Smooth muscle cell (in vitro differentiated cells): Measurements from ENCODE around the gene ARHGAP36. TPM values are rescaled to one million over a fixed set of nuclear protein-coding genes. Genes with fewer than 3 reads are reported as not detected.

Experiments used
- DNase-seq: peaks from one replicate; lab custom pipeline; 2025; ENCODE audit not compliant: unreplicated experiment; lab: John Stamatoyannopoulos, UW
- H2AFZ ChIP-seq: fragments of 200-600 bp; sonication (generic); 2 replicates; pipeline ENCODE4 v1.6.0; 2016; ENCODE audit warnings: antibody characterized with exemption, low read depth, mild to moderate bottlenecking
- H3F3A ChIP-seq: fragments of 200-600 bp; sonication (generic); 2 replicates; pipeline ENCODE4 v1.6.0; 2017; ENCODE audit warnings: antibody characterized with exemption, low read depth
- H3K27ac ChIP-seq: fragments of 200-600 bp; sonication (generic); 2 replicates; pipeline ENCODE4 v1.5.1; 2016; ENCODE audit warnings: low read depth, mild to moderate bottlenecking
- H3K27me3 ChIP-seq: fragments of 200-600 bp; sonication (generic); 2 replicates; pipeline ENCODE4 v1.6.1; 2016; ENCODE audit warnings: low read depth, mild to moderate bottlenecking
- H3K36me3 ChIP-seq: fragments of 200-600 bp; sonication (generic); 2 replicates; pipeline ENCODE4 v1.5.1; 2016; ENCODE audit warnings: low read depth
- H3K4me1 ChIP-seq: fragments of 200-600 bp; sonication (generic); 2 replicates; pipeline ENCODE4 v1.5.1; 2016; ENCODE audit warnings: low read depth
- H3K4me2 ChIP-seq: fragments of 200-600 bp; sonication (generic); 2 replicates; pipeline ENCODE4 v1.6.0; 2016; ENCODE audit warnings: mild to moderate bottlenecking
- H3K4me3 ChIP-seq: fragments of 200-600 bp; sonication (generic); 2 replicates; pipeline ENCODE4 v1.5.1; 2016; ENCODE audit warnings: mild to moderate bottlenecking
- H3K79me2 ChIP-seq: fragments of 200-600 bp; sonication (generic); 2 replicates; pipeline ENCODE4 v1.6.0; 2016; ENCODE audit warnings: low read depth, mild to moderate bottlenecking
- H3K9ac ChIP-seq: fragments of 200-600 bp; sonication (generic); 2 replicates; pipeline ENCODE4 v1.6.0; 2016; ENCODE audit warnings: low read depth
- H3K9me3 ChIP-seq: fragments of 200-600 bp; sonication (generic); replicated peaks from 2 replicates; pipeline ENCODE4 v1.5.1; 2016; ENCODE audit warnings: low read depth
- H4K20me1 ChIP-seq: fragments of 200-600 bp; sonication (generic); 2 replicates; pipeline ENCODE4 v1.6.0; 2016; ENCODE audit warnings: low read depth
- CTCF ChIP-seq: fragments of 200-600 bp; sonication (generic); IDR thresholded peaks from 2 replicates; pipeline ENCODE4 v1.5.1; 2017; ENCODE audit warnings: borderline replicate concordance, mild to moderate bottlenecking, antibody characterized with exemption; ENCODE audit not compliant: insufficient read depth, poor library complexity, severe bottlenecking
- WGBS: methylation state at CpG from one replicate; pipeline ENCODE4 v1.1.7; 2016; ENCODE audit warnings: low lambda C conversion rate; 5-methylcytosine and 5-hydroxymethylcytosine counted together
- polyA plus RNA-seq: library from polyadenylated mRNA; unstranded; fragments of >200 nt; fragmentation: Nextera tagmentation; extraction: Ambion mirVana; gene quantifications from 2 replicates; pipeline ENCODE4 v1.2.1, GENCODE V29; 2016
- total RNA-seq: library from RNA; depleted of rRNA; stranded (reverse); fragments of >200 nt; gene quantifications from 2 replicates; pipeline ENCODE4 v1.2.3, GENCODE V29; 2014

The ARHGAP36 gene
- total and polyA plus RNA-seq, 2 experiments from 2014 or later, result not detected

- Histone ChIP-seq H3K4me1 (no peaks in the 10 kb centered on the region), H3K27ac (no peak overlapping the region), H3K9me3 (no peaks in the 10 kb centered on the region), H3K36me3 (no peaks in the 10 kb centered on the region), H3F3A (no peaks in the 10 kb centered on the region), H3K4me2 (no peak overlapping the region), H2AFZ (no peak overlapping the region), H3K79me2 (no peaks in the 10 kb centered on the region), H3K9ac (no peak overlapping the region), H4K20me1 (no peaks in the 10 kb centered on the region), H3K27me3 (peaks cover 69% of the 10 kb centered on the region), H3K4me3 (no peak overlapping the region)
- no peak for TF ChIP-seq CTCF
- WGBS, result 46% methylated on average over 4 of the region's 4 CpGs
- no peak for DNase-seq
Observed at GRCh38 chrX:131073607-131074006, 15.5 kb downstream of the ARHGAP36 start.

- H3K9me3 ChIP-seq, result no peaks in the 10 kb centered on the region
- H3K4me2 ChIP-seq, result no peak overlapping the region
- H3K27ac ChIP-seq, result no peak overlapping the region
- 53% methylated on average over 73 of the region's 75 CpGs for WGBS
- H3K9ac ChIP-seq, result no peak overlapping the region
- TF ChIP-seq CTCF, result no peak
- H3K36me3 ChIP-seq, result no peaks in the 10 kb centered on the region
- no peak overlapping the region for H2AFZ ChIP-seq
- H3K4me1 ChIP-seq, result no peaks in the 10 kb centered on the region
- no peaks in the 10 kb centered on the region for H3F3A ChIP-seq
- H3K79me2 ChIP-seq, result no peaks in the 10 kb centered on the region
- DNase-seq, result no peak
- no peak overlapping the region for H3K4me3 ChIP-seq
- peaks cover 64% of the 10 kb centered on the region for H3K27me3 ChIP-seq
- H4K20me1 ChIP-seq, result no peaks in the 10 kb centered on the region
Observed at GRCh38 chrX:131081772-131082740, 23.9 kb downstream of the ARHGAP36 start.

DNA sequence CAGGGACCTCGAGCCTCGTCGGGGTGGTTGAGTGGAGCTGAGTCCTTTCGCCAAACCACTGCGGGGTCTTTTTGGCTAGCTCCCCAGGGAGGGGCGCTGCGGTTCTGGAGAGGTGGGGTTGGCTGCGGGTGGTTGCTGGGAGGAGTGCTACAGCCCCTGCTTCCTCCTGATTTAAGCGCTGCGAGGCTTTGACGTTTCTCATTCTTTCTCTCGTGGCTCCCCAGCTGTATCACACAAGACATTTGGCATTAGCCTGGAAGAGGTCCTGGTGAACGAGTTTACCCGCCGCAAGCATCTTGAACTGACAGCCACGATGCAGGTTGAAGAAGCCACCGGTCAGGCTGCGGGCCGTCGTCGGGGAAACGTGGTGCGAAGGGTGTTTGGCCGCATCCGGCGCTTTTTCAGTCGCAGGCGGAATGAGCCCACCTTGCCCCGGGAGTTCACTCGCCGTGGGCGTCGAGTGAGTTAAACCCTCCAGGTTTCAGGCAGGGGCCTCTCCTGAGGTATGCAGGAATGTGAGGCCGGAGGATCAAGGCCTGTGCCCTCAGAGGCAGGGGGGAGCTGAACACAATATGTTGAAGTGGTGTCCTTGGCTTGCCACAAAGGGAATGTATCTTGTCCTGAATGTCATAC, 25.5 kb downstream of the ARHGAP36 start:
- WGBS, result 33% methylated on average over 34 of the region's 34 CpGs
- no peak overlapping the region for H2AFZ ChIP-seq
- H4K20me1 ChIP-seq, result no peaks in the 10 kb centered on the region
- no peaks in the 10 kb centered on the region for H3K79me2 ChIP-seq
- no peak for TF ChIP-seq CTCF
- DNase-seq, result no peak
- no peak overlapping the region for H3K4me3 ChIP-seq
- peaks cover 70% of the 10 kb centered on the region for H3K27me3 ChIP-seq
- H3K36me3 ChIP-seq, result no peaks in the 10 kb centered on the region
- H3K4me2 ChIP-seq, result no peak overlapping the region
- H3F3A ChIP-seq, result no peaks in the 10 kb centered on the region
- H3K9ac ChIP-seq, result no peak overlapping the region
- H3K4me1 ChIP-seq, result no peaks in the 10 kb centered on the region
- no peak overlapping the region for H3K27ac ChIP-seq
- H3K9me3 ChIP-seq, result no peaks in the 10 kb centered on the region
